GM04503 (cell line): ENCODE results near the gene NPDC1.
"Not testable (repeated sequence)": the region's sequence is repeated elsewhere in the genome, so short reads cannot be mapped to it uniquely, and the experiment has no call there.

ENCODE experiments used
- DNase-seq: peaks from one replicate; pipeline ENCODE4 v3.0.0-alpha.2; 2012; ENCODE audit warnings: low read depth

The NPDC1 gene

GRCh38 chr9:137075275-137075775, 29.3 kb upstream of the NPDC1 start:
- no peak for DNase-seq

GRCh38 chr9:137074657-137075274, 28.8 kb upstream of the NPDC1 start:
- no peak for DNase-seq

- no peak for DNase-seq
These were observed 28.0 kb upstream of the NPDC1 start for GRCh38 chr9:137073992-137074399.

GRCh38 chr9:137071282-137071681, 25.3 kb upstream of the NPDC1 start:
- DNase-seq = no peak

- no peak for DNase-seq
These were observed 24.9 kb upstream of the NPDC1 start for GRCh38 chr9:137070906-137071275.

- no peak for DNase-seq
These were observed 24.4 kb upstream of the NPDC1 start, which contains the start of gene SAPCD2 for GRCh38 chr9:137070201-137070905. Gene SAPCD2, minus strand, starts transcription at chr9:137070557. Its CDS starts 97 bp downstream, at chr9:137070460.

- DNase-seq = no peak
These were observed 23.6 kb upstream of the NPDC1 start for GRCh38 chr9:137069508-137070091.

GRCh38 chr9:137068539-137069507, 22.8 kb upstream of the NPDC1 start:
- DNase-seq = no peak

- DNase-seq = no peak
These were observed 22.0 kb upstream of the NPDC1 start for GRCh38 chr9:137067860-137068538.

GRCh38 chr9:137066096-137066861, 20.3 kb upstream of the NPDC1 start:
- DNase-seq = no peak

- no peak for DNase-seq
These were observed 19.5 kb upstream of the NPDC1 start for GRCh38 chr9:137065336-137065967.

GRCh38 chr9:137064880-137065164, 18.8 kb upstream of the NPDC1 start:
- no peak for DNase-seq

GRCh38 chr9:137064027-137064879, 18.3 kb upstream of the NPDC1 start:
- DNase-seq = no peak

GRCh38 chr9:137063311-137064026, 17.5 kb upstream of the NPDC1 start:
- no peak for DNase-seq

- not testable (repeated sequence) for DNase-seq
These were observed 16.8 kb upstream of the NPDC1 start for GRCh38 chr9:137062798-137063197.

- no peak for DNase-seq
These were observed 16.4 kb upstream of the NPDC1 start for GRCh38 chr9:137062384-137062783.

GRCh38 chr9:137058521-137059234, 12.7 kb upstream of the NPDC1 start:
- DNase-seq = no peak

- no peak for DNase-seq
These were observed 11.6 kb upstream of the NPDC1 start for GRCh38 chr9:137057545-137057944.
